ENCODE results near the gene PRR15.

Gene PRR15

DNA sequence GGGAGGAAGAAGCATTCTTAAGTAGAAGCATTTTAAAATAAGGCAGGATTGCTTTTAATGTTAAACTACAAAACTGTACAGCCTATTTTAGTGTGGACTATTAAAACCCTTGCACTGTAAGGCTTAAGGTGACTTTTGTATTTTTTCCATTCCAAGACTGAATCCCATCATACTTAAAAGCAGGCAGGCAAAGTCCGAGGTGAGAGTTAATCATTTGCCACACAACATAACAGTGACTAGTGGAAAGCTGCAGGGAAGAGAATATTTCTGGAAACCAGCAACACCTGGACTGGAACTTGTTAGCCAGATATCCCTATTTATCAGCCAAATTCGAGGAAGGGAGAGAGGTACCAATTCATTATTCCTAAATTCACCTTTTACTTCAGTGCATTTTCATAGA, 3.5 kb downstream of the PRR15 start:
- peaks cover 17% of the 10 kb centered on the region for H3K27me3 ChIP-seq (replicated peaks; ENCODE audit: control insufficient read depth, insufficient read depth, low read length, poor library complexity, severe bottlenecking)
- no peaks in the 10 kb centered on the region for H3K36me3 ChIP-seq (ENCODE audit: control insufficient read depth, insufficient read depth, low read length)
- H3K4me1 ChIP-seq (ENCODE audit: control insufficient read depth, insufficient read depth, low read length, poor library complexity, severe bottlenecking) = no peaks in the 10 kb centered on the region
- no peak overlapping the region for H3K4me3 ChIP-seq (ENCODE audit: insufficient read depth, low read depth, low read length, poor library complexity, severe bottlenecking)
- no peak overlapping the region for H3K27ac ChIP-seq (ENCODE audit: insufficient read depth, low read length, poor library complexity, severe bottlenecking)
- no peak for DNase-seq
- H3K9me3 ChIP-seq (ENCODE audit: control insufficient read depth, low read length) = no peaks in the 10 kb centered on the region

DNA sequence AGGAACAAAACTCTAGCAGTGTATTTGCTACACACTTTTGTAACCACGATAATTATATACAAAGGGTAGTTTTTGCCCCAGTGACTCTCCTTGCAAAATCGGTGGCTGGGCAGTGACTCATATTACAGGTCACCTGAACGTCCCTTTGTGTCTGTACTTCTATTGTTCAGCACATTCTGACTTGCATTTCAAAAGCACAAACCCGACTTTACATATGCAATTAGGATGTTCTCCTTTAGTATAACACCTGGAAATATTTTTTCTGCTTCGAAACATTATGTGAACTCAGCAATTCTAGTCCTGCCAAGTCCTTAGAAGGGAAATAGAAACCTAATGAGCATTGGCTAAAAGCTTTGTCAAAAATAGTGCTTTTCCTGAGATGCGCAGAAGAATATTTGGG, 6.0 kb downstream of the PRR15 start:
- no peaks in the 10 kb centered on the region for H3K36me3 ChIP-seq (ENCODE audit: control insufficient read depth, insufficient read depth, low read length)
- H3K9me3 ChIP-seq (ENCODE audit: control insufficient read depth, low read length) = no peaks in the 10 kb centered on the region
- H3K4me1 ChIP-seq (ENCODE audit: control insufficient read depth, insufficient read depth, low read length, poor library complexity, severe bottlenecking) = no peaks in the 10 kb centered on the region
- no peak overlapping the region for H3K4me3 ChIP-seq (ENCODE audit: insufficient read depth, low read depth, low read length, poor library complexity, severe bottlenecking)
- DNase-seq = no peak
- H3K27me3 ChIP-seq (replicated peaks; ENCODE audit: control insufficient read depth, insufficient read depth, low read length, poor library complexity, severe bottlenecking) = peaks cover 21% of the 10 kb centered on the region
- no peak overlapping the region for H3K27ac ChIP-seq (ENCODE audit: insufficient read depth, low read length, poor library complexity, severe bottlenecking)

DNA sequence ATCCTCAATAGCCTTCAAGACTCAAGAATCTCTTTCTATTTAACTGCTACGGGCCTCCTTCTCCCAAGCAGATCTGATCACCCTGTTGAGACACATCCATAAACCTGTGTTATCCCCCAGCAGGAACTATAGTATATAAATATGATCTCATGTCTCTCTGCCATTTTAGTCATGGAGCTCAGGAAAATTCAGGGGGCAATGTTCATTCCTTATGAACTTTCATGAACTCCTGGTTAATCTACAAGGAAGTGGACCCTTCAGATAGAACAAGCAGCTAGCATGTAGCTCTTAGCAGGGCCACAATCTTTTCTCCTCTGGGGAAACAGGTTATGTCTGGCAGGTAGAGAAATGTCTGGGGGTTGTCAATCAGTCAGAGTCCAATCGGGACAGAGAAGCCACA, 8.9 kb downstream of the PRR15 start:
- DNase-seq = no peak

DNA sequence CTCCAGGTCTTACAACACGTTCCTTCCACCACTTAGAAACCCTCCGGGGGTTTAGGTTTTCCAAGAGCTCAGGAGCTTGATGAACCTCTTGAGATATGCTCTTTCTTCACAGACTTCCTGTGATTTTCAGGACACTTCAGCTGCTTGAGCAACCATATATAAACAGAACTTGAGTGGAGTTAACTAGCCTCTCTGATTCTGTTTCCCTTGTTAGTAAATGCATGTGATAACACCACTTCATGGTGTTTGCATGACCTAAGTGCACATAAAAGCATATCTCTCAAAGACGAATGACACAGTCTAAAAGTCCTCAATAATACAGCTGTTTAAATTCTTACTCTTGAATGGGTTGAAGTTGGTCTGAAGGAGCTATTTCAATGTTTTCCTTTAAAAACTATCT, 9.9 kb downstream of the PRR15 start:
- H3K4me1 ChIP-seq (ENCODE audit: control insufficient read depth, insufficient read depth, low read length, poor library complexity, severe bottlenecking) = no peaks in the 10 kb centered on the region
- H3K27ac ChIP-seq (ENCODE audit: insufficient read depth, low read length, poor library complexity, severe bottlenecking) = no peak overlapping the region
- H3K27me3 ChIP-seq (replicated peaks; ENCODE audit: control insufficient read depth, insufficient read depth, low read length, poor library complexity, severe bottlenecking) = peaks cover 6% of the 10 kb centered on the region
- DNase-seq = no peak
- no peaks in the 10 kb centered on the region for H3K9me3 ChIP-seq (ENCODE audit: control insufficient read depth, low read length)
- no peaks in the 10 kb centered on the region for H3K36me3 ChIP-seq (ENCODE audit: control insufficient read depth, insufficient read depth, low read length)
- no peak overlapping the region for H3K4me3 ChIP-seq (ENCODE audit: insufficient read depth, low read depth, low read length, poor library complexity, severe bottlenecking)

More for the DNA sequence above, 8.9 kb downstream of the PRR15 start:
- no peaks in the 10 kb centered on the region for H3K4me1 ChIP-seq (ENCODE audit: control insufficient read depth, insufficient read depth, low read length, poor library complexity, severe bottlenecking)
- no peak overlapping the region for H3K27ac ChIP-seq (ENCODE audit: insufficient read depth, low read length, poor library complexity, severe bottlenecking)
- H3K36me3 ChIP-seq (ENCODE audit: control insufficient read depth, insufficient read depth, low read length) = no peaks in the 10 kb centered on the region
- H3K27me3 ChIP-seq (replicated peaks; ENCODE audit: control insufficient read depth, insufficient read depth, low read length, poor library complexity, severe bottlenecking) = peaks cover 6% of the 10 kb centered on the region
- no peak overlapping the region for H3K4me3 ChIP-seq (ENCODE audit: insufficient read depth, low read depth, low read length, poor library complexity, severe bottlenecking)
- no peaks in the 10 kb centered on the region for H3K9me3 ChIP-seq (ENCODE audit: control insufficient read depth, low read length)

DNA sequence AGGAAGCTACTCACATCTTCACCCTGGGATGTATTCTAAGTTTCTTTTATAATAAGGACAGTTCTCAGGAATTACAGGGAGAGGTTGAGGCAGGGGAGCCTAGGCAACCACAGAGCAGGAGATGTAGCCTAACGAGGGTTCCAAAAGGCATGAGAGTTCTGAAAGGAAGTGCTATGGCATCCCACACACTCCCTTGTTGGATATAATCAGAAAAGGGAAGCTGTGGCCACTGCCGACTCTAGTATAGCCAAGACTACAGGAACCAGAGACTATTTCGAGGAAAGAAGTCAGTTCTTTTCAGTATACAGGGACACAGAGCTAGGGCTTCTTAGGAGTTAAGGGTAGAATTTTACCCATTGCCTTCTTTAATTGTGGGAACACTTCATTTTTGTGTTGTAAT, 11.0 kb downstream of the PRR15 start:
- H3K27me3 ChIP-seq (replicated peaks; ENCODE audit: control insufficient read depth, insufficient read depth, low read length, poor library complexity, severe bottlenecking) = peaks cover 6% of the 10 kb centered on the region
- H3K36me3 ChIP-seq (ENCODE audit: control insufficient read depth, insufficient read depth, low read length) = no peaks in the 10 kb centered on the region
- H3K27ac ChIP-seq (ENCODE audit: insufficient read depth, low read length, poor library complexity, severe bottlenecking) = no peak overlapping the region
- H3K9me3 ChIP-seq (ENCODE audit: control insufficient read depth, low read length) = no peaks in the 10 kb centered on the region
- no peak for DNase-seq
- H3K4me3 ChIP-seq (ENCODE audit: insufficient read depth, low read depth, low read length, poor library complexity, severe bottlenecking) = no peak overlapping the region
- H3K4me1 ChIP-seq (ENCODE audit: control insufficient read depth, insufficient read depth, low read length, poor library complexity, severe bottlenecking) = no peaks in the 10 kb centered on the region

DNA sequence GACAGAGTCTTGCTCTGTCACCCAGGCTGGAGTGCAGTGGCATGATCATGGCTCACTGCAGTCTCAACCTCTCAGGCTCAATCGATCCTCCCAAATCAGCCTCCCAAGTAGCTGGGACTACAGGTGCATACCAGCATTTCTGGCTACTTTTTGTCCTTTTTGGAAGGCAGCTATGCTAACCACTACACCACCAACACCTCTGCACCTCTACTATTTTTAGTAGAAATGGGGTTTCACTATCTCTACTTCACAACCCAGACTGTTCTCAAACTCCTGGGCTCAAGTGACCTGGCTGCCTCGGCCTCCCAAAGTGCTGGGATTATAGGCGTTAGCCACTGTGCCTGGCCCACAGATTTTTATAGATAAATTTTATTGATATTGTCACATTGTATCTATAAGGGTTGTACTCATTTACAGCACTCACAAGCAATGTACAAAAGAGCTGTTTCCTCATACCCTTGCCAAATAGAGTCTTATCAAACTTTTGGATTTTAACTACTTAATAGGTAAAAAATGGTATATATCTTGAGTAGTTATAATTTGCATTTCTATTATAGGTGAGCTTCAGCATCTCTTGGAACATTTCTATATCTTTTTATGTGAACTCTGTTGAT, 23.7 kb downstream of the PRR15 start:
- Histone ChIP-seq H3K27ac (ENCODE audit: insufficient read depth, low read length, poor library complexity, severe bottlenecking) (no peak overlapping the region), H3K27me3 (replicated peaks; ENCODE audit: control insufficient read depth, insufficient read depth, low read length, poor library complexity, severe bottlenecking) (no peaks in the 10 kb centered on the region), H3K9me3 (ENCODE audit: control insufficient read depth, low read length) (no peaks in the 10 kb centered on the region), H3K4me3 (ENCODE audit: insufficient read depth, low read depth, low read length, poor library complexity, severe bottlenecking) (no peak overlapping the region), H3K36me3 (ENCODE audit: control insufficient read depth, insufficient read depth, low read length) (no peaks in the 10 kb centered on the region), H3K4me1 (ENCODE audit: control insufficient read depth, insufficient read depth, low read length, poor library complexity, severe bottlenecking) (no peaks in the 10 kb centered on the region)
- DNase-seq = no peak

DNA sequence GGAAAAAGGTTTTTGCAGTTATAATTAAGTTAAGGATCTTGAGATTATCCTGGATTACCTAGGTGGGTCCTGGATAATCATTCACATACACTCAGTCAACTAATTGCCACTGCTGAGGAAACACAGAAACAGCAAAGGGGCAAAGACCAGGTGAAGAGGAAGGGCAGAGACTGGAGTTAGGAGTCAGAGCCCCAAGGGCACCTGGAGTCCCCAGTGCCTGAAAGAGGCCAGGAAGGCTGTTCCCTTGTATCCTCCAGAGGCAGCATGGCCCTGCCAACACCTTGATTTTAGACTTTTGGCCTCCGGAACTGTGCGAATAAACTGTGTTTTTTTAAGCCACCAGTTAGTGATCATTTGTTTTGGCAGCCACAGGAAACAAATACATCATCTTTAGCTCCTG, 24.6 kb downstream of the PRR15 start:
- no peak for DNase-seq
- Histone ChIP-seq H3K4me3 (ENCODE audit: insufficient read depth, low read depth, low read length, poor library complexity, severe bottlenecking) (no peak overlapping the region), H3K9me3 (ENCODE audit: control insufficient read depth, low read length) (no peaks in the 10 kb centered on the region), H3K27ac (ENCODE audit: insufficient read depth, low read length, poor library complexity, severe bottlenecking) (no peak overlapping the region), H3K27me3 (replicated peaks; ENCODE audit: control insufficient read depth, insufficient read depth, low read length, poor library complexity, severe bottlenecking) (no peaks in the 10 kb centered on the region), H3K4me1 (ENCODE audit: control insufficient read depth, insufficient read depth, low read length, poor library complexity, severe bottlenecking) (no peaks in the 10 kb centered on the region), H3K36me3 (ENCODE audit: control insufficient read depth, insufficient read depth, low read length) (no peaks in the 10 kb centered on the region)

DNA sequence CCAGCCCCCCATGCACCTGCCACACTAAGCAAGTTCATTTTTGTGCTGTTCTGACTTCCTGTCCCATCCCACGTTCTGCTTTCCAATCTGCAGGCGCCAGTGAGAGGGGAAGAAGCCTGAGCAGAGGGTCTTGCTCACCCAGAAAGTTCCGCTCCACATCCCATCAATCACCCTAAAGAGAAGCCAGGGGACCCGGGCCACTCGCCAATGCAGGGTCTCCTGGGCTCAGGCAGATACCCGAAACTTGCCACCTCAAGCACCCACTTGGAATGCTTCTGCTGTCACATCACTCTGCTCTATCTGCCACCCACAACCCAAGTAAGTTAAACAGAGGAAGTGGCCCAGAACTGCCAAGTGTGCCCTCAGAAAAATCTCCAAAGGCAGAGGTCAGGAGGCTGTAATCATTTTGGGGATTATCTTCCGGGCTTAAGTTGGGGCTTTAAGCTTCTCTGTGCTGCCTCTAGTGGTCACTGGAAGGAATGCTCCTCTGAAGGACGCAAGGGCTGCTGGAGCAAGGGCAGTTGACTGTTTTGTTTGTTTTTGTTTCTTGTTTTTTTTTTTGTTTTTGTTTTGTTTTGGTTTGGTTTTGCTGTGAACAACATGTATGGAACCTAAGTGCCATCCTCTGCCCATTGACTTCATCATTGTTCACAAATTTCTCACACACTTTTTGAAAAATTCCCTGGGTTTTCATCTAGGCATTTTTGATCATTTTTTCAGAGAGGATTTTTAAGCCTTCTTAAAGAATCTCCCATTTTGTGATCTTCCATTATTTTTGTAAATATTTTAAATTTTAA, 25.5 kb downstream of the PRR15 start:
- no peak for DNase-seq
- Histone ChIP-seq H3K4me3 (ENCODE audit: insufficient read depth, low read depth, low read length, poor library complexity, severe bottlenecking) (no peak overlapping the region), H3K36me3 (ENCODE audit: control insufficient read depth, insufficient read depth, low read length) (no peaks in the 10 kb centered on the region), H3K4me1 (ENCODE audit: control insufficient read depth, insufficient read depth, low read length, poor library complexity, severe bottlenecking) (no peaks in the 10 kb centered on the region), H3K9me3 (ENCODE audit: control insufficient read depth, low read length) (no peaks in the 10 kb centered on the region), H3K27ac (ENCODE audit: insufficient read depth, low read length, poor library complexity, severe bottlenecking) (no peak overlapping the region), H3K27me3 (replicated peaks; ENCODE audit: control insufficient read depth, insufficient read depth, low read length, poor library complexity, severe bottlenecking) (no peaks in the 10 kb centered on the region)

DNA sequence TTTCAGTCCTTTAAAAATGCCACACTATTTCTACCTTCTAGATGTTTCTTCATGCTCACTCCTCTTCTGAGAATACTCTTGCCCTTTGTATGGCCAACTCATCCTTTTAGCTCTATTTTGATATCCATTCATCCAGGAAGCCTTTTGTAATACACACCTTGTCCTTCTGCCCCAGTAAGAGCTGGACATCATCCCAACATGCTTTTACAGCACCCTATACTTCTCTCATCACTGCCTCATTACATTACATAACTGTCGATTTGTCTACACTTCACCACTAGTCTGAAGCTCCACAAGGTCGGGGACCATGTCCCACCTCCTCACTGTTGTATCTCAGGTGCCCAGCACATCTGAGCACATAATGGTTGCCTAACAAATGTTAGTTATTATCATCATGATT, 29.2 kb downstream of the PRR15 start:
- Histone ChIP-seq H3K27me3 (replicated peaks; ENCODE audit: control insufficient read depth, insufficient read depth, low read length, poor library complexity, severe bottlenecking) (no peaks in the 10 kb centered on the region), H3K36me3 (ENCODE audit: control insufficient read depth, insufficient read depth, low read length) (no peaks in the 10 kb centered on the region), H3K4me1 (ENCODE audit: control insufficient read depth, insufficient read depth, low read length, poor library complexity, severe bottlenecking) (no peaks in the 10 kb centered on the region), H3K4me3 (ENCODE audit: insufficient read depth, low read depth, low read length, poor library complexity, severe bottlenecking) (no peak overlapping the region), H3K9me3 (ENCODE audit: control insufficient read depth, low read length) (no peaks in the 10 kb centered on the region), H3K27ac (ENCODE audit: insufficient read depth, low read length, poor library complexity, severe bottlenecking) (no peak overlapping the region)
- no peak for DNase-seq

DNA sequence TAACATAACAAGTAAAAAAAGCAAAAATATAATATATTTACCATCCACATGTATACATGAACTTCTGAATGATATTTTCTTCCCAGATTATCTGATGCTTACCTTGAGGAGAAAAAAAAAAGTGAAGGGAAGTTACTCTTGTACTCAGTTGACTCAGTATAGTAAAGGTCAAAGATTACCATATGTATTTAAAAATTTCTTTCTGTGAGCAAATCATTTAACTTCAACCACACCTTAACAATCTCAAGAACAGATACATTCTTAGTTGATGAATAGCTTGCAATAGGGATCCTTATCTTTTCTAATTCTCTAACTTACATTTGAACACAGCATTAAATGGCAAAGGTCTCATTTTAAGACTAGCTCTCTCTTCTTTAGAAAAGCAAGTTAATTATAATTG, 29.8 kb downstream of the PRR15 start:
- Histone ChIP-seq H3K4me1 (ENCODE audit: control insufficient read depth, insufficient read depth, low read length, poor library complexity, severe bottlenecking) (no peaks in the 10 kb centered on the region), H3K9me3 (ENCODE audit: control insufficient read depth, low read length) (no peaks in the 10 kb centered on the region), H3K4me3 (ENCODE audit: insufficient read depth, low read depth, low read length, poor library complexity, severe bottlenecking) (no peak overlapping the region), H3K27me3 (replicated peaks; ENCODE audit: control insufficient read depth, insufficient read depth, low read length, poor library complexity, severe bottlenecking) (no peaks in the 10 kb centered on the region), H3K36me3 (ENCODE audit: control insufficient read depth, insufficient read depth, low read length) (no peaks in the 10 kb centered on the region), H3K27ac (ENCODE audit: insufficient read depth, low read length, poor library complexity, severe bottlenecking) (no peak overlapping the region)
- no peak for DNase-seq
